Lung (tissue), 12 donors: ENCODE data around the gene CATSPER3. TPM values are rescaled to one million over a fixed set of nuclear protein-coding genes. Genes with fewer than 3 reads are reported as not detected.
A peak's percentile ranks its signal among the peaks of the same experiment; 100 is the strongest.

Experiments used
- ATAC-seq: fragments of 200-7000 bp; cut with Tn5 transposase; one replicate; pipeline ENCODE4 v1.9.1; 2020; ENCODE audit warnings: moderate number of reproducible peaks; ENCODE audit not compliant: insufficient read depth, low FRiP score
- DNase-seq, 3 donors: peaks; one replicate each; pipeline ENCODE4 v3.0.0-alpha.2; 2013 to 2017
- H3K27ac ChIP-seq, 2 donors: one replicate each; pipeline ENCODE4 v1.5.1; 2013; ENCODE audit warnings: mild to moderate bottlenecking in 2 of 2, moderate library complexity in 2 of 2, control low read depth in 1 of 2, inconsistent platforms in 1 of 2, low read depth in 1 of 2, low read length in 1 of 2
- H3K27me3 ChIP-seq, 3 donors: one replicate each; pipeline ENCODE4 v1.5.1; 2013; ENCODE audit warnings: low read length in 2 of 3; ENCODE audit not compliant: control insufficient read depth in 3 of 3, insufficient read depth in 3 of 3
- H3K36me3 ChIP-seq, 4 donors: one replicate each; pipeline ENCODE4 v1.5.1; 2013; ENCODE audit warnings: low read length in 4 of 4, mild to moderate bottlenecking in 1 of 4, moderate library complexity in 1 of 4; ENCODE audit not compliant: control insufficient read depth in 4 of 4, insufficient read depth in 4 of 4
- H3K4me1 ChIP-seq, 5 donors: one replicate each; pipeline ENCODE4 v1.5.1; 2013; ENCODE audit warnings: low read length in 5 of 5, mild to moderate bottlenecking in 2 of 5, moderate library complexity in 1 of 5; ENCODE audit not compliant: control insufficient read depth in 5 of 5, insufficient read depth in 5 of 5
- H3K4me3 ChIP-seq: one replicate; pipeline ENCODE4 v1.5.1; 2013; ENCODE audit warnings: mild to moderate bottlenecking, control low read depth, moderate library complexity
- H3K9ac ChIP-seq, 2 donors: one replicate each; pipeline ENCODE4 v1.5.1; 2013; ENCODE audit warnings: low read length in 2 of 2, control low read depth in 1 of 2; ENCODE audit not compliant: insufficient read depth in 1 of 2
- H3K9me3 ChIP-seq, 4 donors: one replicate each; pipeline ENCODE4 v1.5.1; 2013; ENCODE audit warnings: low read length in 3 of 4, mild to moderate bottlenecking in 1 of 4, moderate library complexity in 1 of 4; ENCODE audit not compliant: control insufficient read depth in 4 of 4, insufficient read depth in 3 of 4
- WGBS, 2 donors: extraction: QIAGEN DNeasy Blood & Tissue Kit; methylation state at CpG; one replicate each; pipeline ENCODE4 v1.1.7; 2013; 5-methylcytosine and 5-hydroxymethylcytosine counted together
- polyA plus RNA-seq, 2 donors: library from polyadenylated mRNA; stranded (reverse); fragments of 200-250 nt; gene quantifications; one replicate each; pipeline ENCODE4 v1.2.1, GENCODE V29; 2013
- total RNA-seq, 2 donors: library from RNA; depleted of rRNA in 1 of 2; stranded (reverse); fragments of >200 nt in 1 of 2; gene quantifications; one replicate each; pipeline ENCODE4 v1.2.1, GENCODE V29; 2014 to 2021
- TF ChIP-seq, protein P1 (sequence below): IDR thresholded peaks from 2 replicates; pipeline ENCODE4 v1.5.1; 2012; ENCODE audit warnings: mild to moderate bottlenecking; ENCODE audit errors: control extremely low read depth, extremely low read depth
- donor health status: control.
- donor health status: control.
- donor health status: Bipolar disorder and iron deficiency.
- donor health status: healthy.
- donor health status: DM: yes; HTN: yes; CAD: no.

Gene CATSPER3
- total and polyA plus RNA-seq, 4 donors, result 0.38 to 0.61 (median 0.49) TPM

GRCh38 chr5:135039271-135040033 lies 71.7 kb downstream of the CATSPER3 start:
- peak in 2 of 3 donors; percentile 10 to 21 for DNase-seq
- WGBS, 2 donors, result 2 to 4% methylated on average over 56 to 87 of the region's 87 CpGs
- Histone ChIP-seq H3K27ac (no peak overlapping the region), H3K4me3 (no peak overlapping the region), H3K4me1 (peaks cover 0 to 15% (median 0%) of the 10 kb centered on the region in 5 donors), H3K36me3 (no peaks in the 10 kb centered on the region), H3K27me3 (peaks cover 12 to 96% (median 83%) of the 10 kb centered on the region in 3 donors), H3K9me3 (peaks cover 0 to 14% (median 0%) of the 10 kb centered on the region in 4 donors), H3K9ac (no peak overlapping the region)
- TF ChIP-seq, protein P1, sequence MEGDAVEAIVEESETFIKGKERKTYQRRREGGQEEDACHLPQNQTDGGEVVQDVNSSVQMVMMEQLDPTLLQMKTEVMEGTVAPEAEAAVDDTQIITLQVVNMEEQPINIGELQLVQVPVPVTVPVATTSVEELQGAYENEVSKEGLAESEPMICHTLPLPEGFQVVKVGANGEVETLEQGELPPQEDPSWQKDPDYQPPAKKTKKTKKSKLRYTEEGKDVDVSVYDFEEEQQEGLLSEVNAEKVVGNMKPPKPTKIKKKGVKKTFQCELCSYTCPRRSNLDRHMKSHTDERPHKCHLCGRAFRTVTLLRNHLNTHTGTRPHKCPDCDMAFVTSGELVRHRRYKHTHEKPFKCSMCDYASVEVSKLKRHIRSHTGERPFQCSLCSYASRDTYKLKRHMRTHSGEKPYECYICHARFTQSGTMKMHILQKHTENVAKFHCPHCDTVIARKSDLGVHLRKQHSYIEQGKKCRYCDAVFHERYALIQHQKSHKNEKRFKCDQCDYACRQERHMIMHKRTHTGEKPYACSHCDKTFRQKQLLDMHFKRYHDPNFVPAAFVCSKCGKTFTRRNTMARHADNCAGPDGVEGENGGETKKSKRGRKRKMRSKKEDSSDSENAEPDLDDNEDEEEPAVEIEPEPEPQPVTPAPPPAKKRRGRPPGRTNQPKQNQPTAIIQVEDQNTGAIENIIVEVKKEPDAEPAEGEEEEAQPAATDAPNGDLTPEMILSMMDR, result no peak
- ATAC-seq, result no peak

DNA sequence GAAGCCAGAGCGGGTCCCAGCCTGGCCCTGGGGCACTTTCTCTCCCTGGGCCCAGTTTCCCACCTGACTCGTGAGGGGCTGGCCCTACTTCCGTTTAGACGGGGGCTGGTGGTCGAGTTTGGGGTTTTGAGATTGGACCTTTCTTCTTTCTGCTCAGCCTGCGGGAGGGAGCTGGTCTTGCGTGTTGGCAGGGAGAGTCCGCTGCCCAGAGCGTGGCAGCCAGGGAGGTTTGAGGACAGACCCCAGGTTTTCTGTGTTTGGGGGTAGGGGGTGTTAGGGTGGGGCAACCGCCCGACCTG lies 72.3 kb downstream of the CATSPER3 start:
- peak in 1 of 3 donors; percentile 15 for DNase-seq
- H3K9ac ChIP-seq, result no peak overlapping the region
- peaks cover 0 to 14% (median 0%) of the 10 kb centered on the region in 4 donors for H3K9me3 ChIP-seq
- no peaks in the 10 kb centered on the region for H3K36me3 ChIP-seq
- no peak overlapping the region for H3K4me3 ChIP-seq
- WGBS, 2 donors, result 2 to 8% methylated on average over 10 to 11 of the region's 11 CpGs
- peaks cover 0 to 15% (median 0%) of the 10 kb centered on the region in 5 donors for H3K4me1 ChIP-seq
- no peak for ATAC-seq
- no peak overlapping the region for H3K27ac ChIP-seq
- H3K27me3 ChIP-seq, result peaks cover 12 to 96% (median 81%) of the 10 kb centered on the region in 3 donors
- TF ChIP-seq, protein P1, result no peak

- H3K4me1 ChIP-seq, result peaks cover 0 to 15% (median 0%) of the 10 kb centered on the region in 5 donors
- no peak overlapping the region for H3K4me3 ChIP-seq
- 3 to 5% methylated on average over 46 to 51 of the region's 51 CpGs for WGBS, 2 donors
- TF ChIP-seq, protein P1, result no peak
- no peak overlapping the region for H3K9ac ChIP-seq
- no peak for ATAC-seq
- H3K9me3 ChIP-seq, result peaks cover 0 to 14% (median 0%) of the 10 kb centered on the region in 4 donors
- no peak overlapping the region for H3K27ac ChIP-seq
- peak in 2 of 3 donors; percentile 23 to 45 for DNase-seq
- H3K27me3 ChIP-seq, result peaks cover 10 to 96% (median 81%) of the 10 kb centered on the region in 3 donors
- no peaks in the 10 kb centered on the region for H3K36me3 ChIP-seq
These were observed 72.8 kb downstream of the CATSPER3 start for GRCh38 chr5:135040333-135041144.
